IMR-90 (cell line): ENCODE measurements around the gene RBMS2. TPM values are rescaled to one million over a fixed set of nuclear protein-coding genes. Genes with fewer than 3 reads are reported as not detected.

ENCODE experiments used
- ATAC-seq: fragments of 200-7000 bp; cut with Tn5 transposase; 2 replicates; pipeline ENCODE4 v1.9.1; 2020; ENCODE audit warnings: low read depth, mild to moderate bottlenecking, moderate library complexity
- BruUV-seq: library from RNA; stranded (reverse); fragments of 400-500 nt; replicated peaks from 2 replicates; lab custom pipeline; 2021; lab: Mats Ljungman, UMichigan
- CTCF ChIA-PET: fragments of 300-600 bp; formaldehyde crosslinking; extraction: SDS; loops from one replicate; lab custom pipeline; 2021; ENCODE audit warnings: antibody characterized with exemption; lab: Yijun Ruan, JAX
- POLR2A ChIA-PET: fragments of 300-600 bp; sonication (Branson Sonifier 250); formaldehyde crosslinking; loops from one replicate; lab custom pipeline; 2022; ENCODE audit warnings: antibody characterized with exemption; ENCODE audit not compliant: unreplicated experiment; lab: Charles Lee
- DNase-seq: peaks from one replicate; pipeline ENCODE4 v3.0.0; 2013
- H2AFZ ChIP-seq: replicated peaks from 2 replicates; pipeline ENCODE3; 2013; ENCODE audit warnings: low read length, mild to moderate bottlenecking; ENCODE audit not compliant: poor library complexity
- H2AK5ac ChIP-seq: 2 replicates; pipeline ENCODE4 v1.6.1; 2013; ENCODE audit warnings: low read depth, low read length, inconsistent platforms
- H2AK9ac ChIP-seq: replicated peaks from 2 replicates; pipeline ENCODE3; 2013; ENCODE audit warnings: mild to moderate bottlenecking, low read depth, low read length, moderate library complexity; ENCODE audit not compliant: poor library complexity
- H2BK120ac ChIP-seq: 2 replicates; pipeline ENCODE4 v1.6.1; 2013; ENCODE audit warnings: low read depth, low read length, inconsistent platforms
- H2BK15ac ChIP-seq: 3 replicates; pipeline ENCODE4 v1.6.1; 2013; ENCODE audit warnings: low read depth, low read length, inconsistent platforms
- H2BK20ac ChIP-seq: 2 replicates; pipeline ENCODE4 v1.6.1; 2013; ENCODE audit warnings: low read depth, mild to moderate bottlenecking, inconsistent platforms, low read length, moderate library complexity
- H2BK5ac ChIP-seq: 2 replicates; pipeline ENCODE4 v1.6.1; 2013; ENCODE audit warnings: mild to moderate bottlenecking, low read depth, low read length, inconsistent platforms; ENCODE audit not compliant: poor library complexity, severe bottlenecking
- H3K14ac ChIP-seq: replicated peaks from 2 replicates; pipeline ENCODE4 v1.6.1; 2013; ENCODE audit warnings: low read depth, low read length, inconsistent platforms
- H3K18ac ChIP-seq: 2 replicates; pipeline ENCODE4 v1.6.1; 2013; ENCODE audit warnings: low read depth, low read length, control low read depth
- H3K23ac ChIP-seq: 2 replicates; pipeline ENCODE4 v1.6.1; 2013; ENCODE audit warnings: low read depth, low read length, inconsistent platforms
- H3K27ac ChIP-seq: 2 replicates; pipeline ENCODE4 v1.5.1; 2013; ENCODE audit warnings: mild to moderate bottlenecking, control low read depth, low read length; ENCODE audit not compliant: insufficient read depth
- H3K27me3 ChIP-seq: 2 replicates; pipeline ENCODE4 v1.6.1; 2013; ENCODE audit warnings: low read length; ENCODE audit not compliant: control insufficient read depth, insufficient read depth
- H3K36me3 ChIP-seq: 2 replicates; pipeline ENCODE4 v1.6.1; 2013; ENCODE audit warnings: low read length, mixed read lengths; ENCODE audit not compliant: control insufficient read depth, insufficient read depth
- H3K4ac ChIP-seq: 2 replicates; pipeline ENCODE4 v1.6.1; 2013; ENCODE audit warnings: low read depth, low read length, inconsistent platforms
- H3K4me1 ChIP-seq: 2 replicates; pipeline ENCODE4 v1.6.1; 2013; ENCODE audit warnings: low read length, mixed read lengths; ENCODE audit not compliant: control insufficient read depth, insufficient read depth
- H3K4me2 ChIP-seq: 2 replicates; pipeline ENCODE4 v1.6.1; 2013; ENCODE audit warnings: low read depth, mild to moderate bottlenecking, control low read depth, low read length, moderate library complexity
- H3K4me3 ChIP-seq: 2 replicates; pipeline ENCODE4 v1.5.1; 2013; ENCODE audit warnings: low read depth, mild to moderate bottlenecking, control low read depth, low read length, moderate library complexity; ENCODE audit not compliant: insufficient read depth
- H3K56ac ChIP-seq: 2 replicates; pipeline ENCODE4 v1.6.1; 2013; ENCODE audit warnings: low read length, inconsistent platforms; ENCODE audit not compliant: insufficient read depth; ENCODE audit errors: extremely low read depth
- H3K79me1 ChIP-seq, 2 experiments: 2 replicates each; pipeline ENCODE4 v1.6.1; 2013; ENCODE audit warnings: low read length in 2 of 2, inconsistent platforms in 1 of 2, low read depth in 1 of 2
- H3K9ac ChIP-seq: 2 replicates; pipeline ENCODE4 v1.6.1; 2013; ENCODE audit warnings: low read depth, low read length, control low read depth
- H3K9me1 ChIP-seq: 2 replicates; pipeline ENCODE4 v1.6.1; 2013; ENCODE audit warnings: low read length, inconsistent platforms; ENCODE audit not compliant: insufficient read depth
- H3K9me3 ChIP-seq: 2 replicates; pipeline ENCODE4 v1.6.1; 2013; ENCODE audit warnings: low read length; ENCODE audit not compliant: control insufficient read depth, insufficient read depth
- H4K20me1 ChIP-seq: 2 replicates; pipeline ENCODE4 v1.6.1; 2013; ENCODE audit warnings: low read length, inconsistent platforms; ENCODE audit not compliant: insufficient read depth
- H4K5ac ChIP-seq: 2 replicates; pipeline ENCODE4 v1.6.1; 2013; ENCODE audit warnings: mild to moderate bottlenecking, low read depth, low read length, control low read depth
- H4K8ac ChIP-seq, 2 experiments: 2 replicates each; pipeline ENCODE4 v1.6.1; 2013; ENCODE audit warnings: low read depth in 2 of 2, low read length in 2 of 2, control low read depth in 1 of 2, inconsistent platforms in 1 of 2
- H4K91ac ChIP-seq: 2 replicates; pipeline ENCODE4 v1.6.1; 2013; ENCODE audit warnings: low read depth, low read length, inconsistent platforms; ENCODE audit not compliant: insufficient read depth
- CHD1 ChIP-seq: IDR thresholded peaks from 2 replicates; pipeline ENCODE4 v1.6.1; 2012; ENCODE audit warnings: low read depth, low read length, improper control_type of control experiment
- FOS ChIP-seq: fragments of 150-350 bp; IDR thresholded peaks from 2 replicates; pipeline ENCODE4 v1.6.1; 2016; ENCODE audit warnings: low read depth, low read length
- MAFK ChIP-seq: IDR thresholded peaks from 2 replicates; pipeline ENCODE4 v1.6.1; 2012; ENCODE audit warnings: low read depth, low read length, improper control_type of control experiment
- MXI1 ChIP-seq: IDR thresholded peaks from 2 replicates; pipeline ENCODE4 v1.6.1; 2012; ENCODE audit warnings: low read depth, mild to moderate bottlenecking, low read length, moderate library complexity, borderline replicate concordance
- RCOR1 ChIP-seq: IDR thresholded peaks from 2 replicates; pipeline ENCODE4 v1.6.1; 2012; ENCODE audit warnings: mild to moderate bottlenecking, low read length, improper control_type of control experiment; ENCODE audit not compliant: insufficient replicate concordance
- RFX5 ChIP-seq: IDR thresholded peaks from 2 replicates; pipeline ENCODE4 v1.8.0; 2012; ENCODE audit warnings: low read depth, mild to moderate bottlenecking, low read length, moderate library complexity
- WGBS, 2 experiments: methylation state at CpG; one replicate each; pipeline versions ENCODE4 v1.1.5 to v1.1.7; 2013; ENCODE audit warnings: missing lambda C conversion rate in 2 of 2; ENCODE audit not compliant: insufficient read length in 1 of 2; ENCODE audit errors: extremely low coverage in 2 of 2; 5-methylcytosine and 5-hydroxymethylcytosine counted together
- dilution Hi-C: fragments of 300-500 bp; cut with HindIII; formaldehyde crosslinking; loops from one replicate; pipeline ENCODE4 v1.14.3; 2018; ENCODE audit warnings: low sequenced_read_pairs; ENCODE audit not compliant: unreplicated experiment
- in situ Hi-C: fragments of 300-500 bp; cut with MboI; formaldehyde crosslinking; loops from 3 replicates; pipeline ENCODE4 v1.14.3; 2019; ENCODE audit warnings: low sequenced_read_pairs, inconsistent platforms, mixed read lengths
- intact Hi-C: fragments of 100-400 bp; cut with micrococcal nuclease; formaldehyde crosslinking; loops from 2 replicates; pipeline ENCODE4 v1.10.0; 2022
- polyA plus RNA-seq, 3 experiments: library from polyadenylated mRNA; depleted of rRNA; stranded (reverse); fragments of >200 nt; gene quantifications; 2 replicates each; pipeline ENCODE4 v1.2.3, GENCODE V29; 2012; ENCODE audit warnings: low replicate concordance in 1 of 3
- total RNA-seq: library from RNA; depleted of rRNA; stranded (reverse); fragments of >200 nt; gene quantifications from 2 replicates; pipeline ENCODE4 v1.2.3, GENCODE V29; 2012
- TF ChIP-seq, protein P1 (sequence below): conservative IDR thresholded peaks from 2 replicates; pipeline ENCODE4 v1.5.1; 2012; ENCODE audit warnings: mild to moderate bottlenecking, low read depth, low read length, improper control_type of control experiment

RBMS2 gene
- total and polyA plus RNA-seq, 2 of the 4 experiments (the other 2 are of a cell fraction): 38.0 to 43.6 TPM

DNA sequence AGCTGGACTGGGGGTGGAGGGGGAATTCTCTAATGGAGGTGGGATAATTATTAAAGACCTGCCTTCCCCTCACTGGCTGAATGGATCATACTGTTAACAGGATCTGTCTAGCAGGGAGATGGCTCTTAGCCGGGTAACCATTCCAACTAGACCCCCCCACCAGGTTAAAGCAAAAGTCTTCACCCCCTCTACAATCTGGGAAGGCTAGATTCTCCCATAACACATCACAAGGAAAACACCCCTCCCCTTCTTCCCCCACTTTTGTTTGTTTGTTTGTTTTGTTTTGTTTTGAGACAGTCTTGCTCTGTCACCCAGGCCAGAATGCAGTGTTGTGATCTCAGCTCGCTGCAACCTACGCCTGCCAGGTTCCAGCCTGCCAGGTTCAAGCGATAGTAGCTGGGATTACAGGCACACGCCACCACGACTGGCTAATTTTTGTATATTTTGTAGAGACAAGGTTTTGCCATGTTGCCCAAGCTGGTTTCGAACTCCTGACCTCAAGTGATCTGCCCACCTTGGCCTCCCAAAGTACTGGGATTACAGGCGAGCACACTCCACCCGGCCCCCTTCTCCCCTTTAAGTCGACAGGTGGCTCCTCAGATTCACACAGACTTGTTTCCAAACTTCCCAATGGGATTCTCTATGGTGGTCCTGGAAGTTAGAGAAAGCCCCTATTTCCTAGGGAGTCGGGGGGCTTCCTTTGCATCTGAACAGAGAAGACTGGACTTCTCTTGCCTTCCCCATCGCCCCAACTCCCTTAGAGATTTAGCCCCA lies 112.0 kb downstream of the RBMS2 start:
- Histone ChIP-seq H2BK120ac (no peak overlapping the region), H3K23ac (0 out of 2 replicates have a peak overlapping the region, but pooled peaks have one; percentile 28), H2AK5ac (peak overlapping the region; percentile 22; the same call in 1 of the 2 replicates), H4K20me1 (peaks cover 58% of the 10 kb centered on the region), H2BK5ac (no peak overlapping the region), H3K27ac (no peak overlapping the region; the same call in 1 of the 2 replicates), H2AFZ (peak overlapping the region; percentile 8), H4K91ac (no peak overlapping the region), H3K9me3 (no peaks in the 10 kb centered on the region), H4K8ac (no peak overlapping the region), H3K4me3 (peak overlapping the region; percentile 69), H2BK15ac (no peak overlapping the region), H4K5ac (no peak overlapping the region), H3K56ac (no peak overlapping the region), H3K9ac (peak overlapping the region; percentile 65), H3K4ac (no peak overlapping the region), H3K79me1 (peaks cover 16 to 63% of the 10 kb centered on the region in 2 experiments; a peak in 3 of 4 replicates), H3K4me1 (peaks cover 14% of the 10 kb centered on the region), H3K4me2 (peak overlapping the region; percentile 93), H3K18ac (no peak overlapping the region), H3K9me1 (peaks cover 19% of the 10 kb centered on the region), H3K14ac (no peak overlapping the region), H2AK9ac (peak overlapping the region; percentile 100), H3K36me3 (peaks cover 9% of the 10 kb centered on the region), H2BK20ac (no peak overlapping the region), H3K27me3 (no peaks in the 10 kb centered on the region)
- intact Hi-C loops: no loop called here
- ChIA-PET POLR2A (no interaction called here), CTCF (no interaction called here)
- WGBS, 2 experiments: 67% methylated on average over 3 of the region's 12 CpGs; no CpG with 5 or more reads in 1 of the 2 experiments
- dilution Hi-C loops: no loop called here
- TF ChIP-seq MAFK (no peak), RCOR1 (no peak), FOS (no peak), CHD1 (no peak), RFX5 (no peak), MXI1 (no peak)
- TF ChIP-seq, protein P1, sequence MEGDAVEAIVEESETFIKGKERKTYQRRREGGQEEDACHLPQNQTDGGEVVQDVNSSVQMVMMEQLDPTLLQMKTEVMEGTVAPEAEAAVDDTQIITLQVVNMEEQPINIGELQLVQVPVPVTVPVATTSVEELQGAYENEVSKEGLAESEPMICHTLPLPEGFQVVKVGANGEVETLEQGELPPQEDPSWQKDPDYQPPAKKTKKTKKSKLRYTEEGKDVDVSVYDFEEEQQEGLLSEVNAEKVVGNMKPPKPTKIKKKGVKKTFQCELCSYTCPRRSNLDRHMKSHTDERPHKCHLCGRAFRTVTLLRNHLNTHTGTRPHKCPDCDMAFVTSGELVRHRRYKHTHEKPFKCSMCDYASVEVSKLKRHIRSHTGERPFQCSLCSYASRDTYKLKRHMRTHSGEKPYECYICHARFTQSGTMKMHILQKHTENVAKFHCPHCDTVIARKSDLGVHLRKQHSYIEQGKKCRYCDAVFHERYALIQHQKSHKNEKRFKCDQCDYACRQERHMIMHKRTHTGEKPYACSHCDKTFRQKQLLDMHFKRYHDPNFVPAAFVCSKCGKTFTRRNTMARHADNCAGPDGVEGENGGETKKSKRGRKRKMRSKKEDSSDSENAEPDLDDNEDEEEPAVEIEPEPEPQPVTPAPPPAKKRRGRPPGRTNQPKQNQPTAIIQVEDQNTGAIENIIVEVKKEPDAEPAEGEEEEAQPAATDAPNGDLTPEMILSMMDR: no peak
- in situ Hi-C loops: loop anchor here (10.0 kb wide), 1 partner anchor 371 kb away; the partner anchor contains the start of gene ZBTB39
- no TSS peak for BruUV-seq
- DNase-seq (no peak), ATAC-seq (no peak)
